Right lung (tissue), 5 donors: ENCODE data around the gene FA2H. TPM values are rescaled to one million over a fixed set of nuclear protein-coding genes. Genes with fewer than 3 reads are reported as not detected.
A peak's percentile ranks its signal among the peaks of the same experiment; 100 is the strongest.
"Not testable (repeated sequence)": the region's sequence is repeated elsewhere in the genome, so short reads cannot be mapped to it uniquely, and the experiment has no call there.

Source experiments
- DNase-seq, 2 donors: peaks; one replicate each; pipeline ENCODE4 v3.0.0-alpha.2; 2013
- polyA plus RNA-seq, 5 donors: library from polyadenylated mRNA; unstranded; fragments of 120-200 nt; gene quantifications; one replicate each; pipeline versions ENCODE4 v1.2.1 to v1.2.3, GENCODE V29; 2013; ENCODE audit warnings: inconsistent platforms in 1 of 5, low replicate concordance in 1 of 5; ENCODE audit not compliant: insufficient read length in 5 of 5, insufficient read depth in 1 of 5

The FA2H gene
- polyA plus RNA-seq, 5 donors, result 3.4 to 5.5 (median 4.4) TPM

DNA sequence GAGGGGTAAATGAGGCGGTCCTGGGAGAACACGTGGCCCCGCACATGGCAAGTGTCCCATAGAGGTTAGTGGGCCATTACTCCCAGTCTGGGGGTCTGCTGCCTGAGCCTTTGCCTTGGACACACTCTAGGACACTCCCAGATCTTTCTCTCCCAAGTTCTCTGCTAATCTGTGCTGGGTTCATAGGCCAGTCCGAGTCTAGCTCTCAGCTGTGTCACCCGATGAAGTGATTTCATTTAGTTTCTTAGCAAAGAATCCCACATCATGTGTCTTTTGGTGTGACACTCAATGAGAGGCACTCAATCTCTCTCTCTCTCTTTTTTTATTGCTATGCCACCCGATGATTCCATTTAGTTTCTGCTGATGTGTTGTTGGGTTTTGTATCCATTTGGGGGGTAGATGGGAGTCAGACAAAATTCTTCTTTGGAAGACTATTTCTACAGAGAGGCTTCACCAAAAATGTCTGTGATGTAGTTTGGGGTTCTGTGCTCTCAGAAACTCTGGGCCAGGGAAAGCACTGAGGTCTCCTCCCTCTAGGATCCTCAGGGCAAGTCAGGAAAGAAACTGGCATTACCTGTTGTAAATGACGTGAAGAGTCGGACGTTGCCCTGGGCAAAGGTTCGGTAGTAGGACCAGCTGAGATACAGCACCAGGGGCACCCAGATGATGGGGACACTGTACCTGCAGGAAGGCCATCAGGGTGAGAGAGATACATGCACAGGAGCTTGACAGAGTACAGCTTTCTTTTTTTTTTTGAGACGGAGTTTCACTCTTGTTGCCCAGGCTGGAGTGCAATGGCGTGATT, 48.8 kb downstream of the FA2H start:
- no peak for DNase-seq

DNA sequence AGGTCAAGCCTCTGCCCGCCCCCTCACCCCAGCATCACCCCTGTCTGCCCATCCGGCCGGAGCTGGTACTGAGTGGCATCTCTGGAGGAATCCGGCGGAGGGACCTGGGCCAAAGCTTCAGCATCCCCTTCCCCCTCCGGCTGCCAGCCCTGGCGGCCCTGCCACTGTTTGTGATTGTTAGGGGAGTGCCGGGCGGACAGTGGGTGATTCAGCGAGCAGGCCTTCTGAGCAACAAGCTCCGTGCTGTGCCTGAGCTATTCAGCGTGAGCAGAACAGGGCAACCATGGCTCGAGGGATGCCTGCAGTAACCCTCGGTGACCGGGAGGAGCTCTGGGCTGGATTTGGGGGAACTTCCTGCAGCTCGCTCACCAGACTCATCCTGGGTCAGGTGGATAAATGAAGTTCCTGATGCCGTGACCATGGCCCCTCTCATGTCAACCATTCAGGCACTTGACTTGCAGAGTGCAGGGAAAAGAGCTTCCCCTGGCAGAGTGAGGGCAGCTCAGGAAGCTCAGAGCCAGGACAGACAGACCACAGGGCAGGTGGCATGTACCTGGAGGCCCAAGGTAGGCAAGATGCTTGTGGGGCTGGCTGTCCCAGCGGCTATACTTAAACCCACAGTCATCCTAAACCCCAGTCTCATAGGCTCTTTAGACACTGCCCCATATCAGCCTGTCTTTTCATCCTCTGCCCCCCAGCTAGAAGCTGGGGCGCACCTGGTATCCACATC, 49.6 kb downstream of the FA2H start:
- no peak for DNase-seq

DNA sequence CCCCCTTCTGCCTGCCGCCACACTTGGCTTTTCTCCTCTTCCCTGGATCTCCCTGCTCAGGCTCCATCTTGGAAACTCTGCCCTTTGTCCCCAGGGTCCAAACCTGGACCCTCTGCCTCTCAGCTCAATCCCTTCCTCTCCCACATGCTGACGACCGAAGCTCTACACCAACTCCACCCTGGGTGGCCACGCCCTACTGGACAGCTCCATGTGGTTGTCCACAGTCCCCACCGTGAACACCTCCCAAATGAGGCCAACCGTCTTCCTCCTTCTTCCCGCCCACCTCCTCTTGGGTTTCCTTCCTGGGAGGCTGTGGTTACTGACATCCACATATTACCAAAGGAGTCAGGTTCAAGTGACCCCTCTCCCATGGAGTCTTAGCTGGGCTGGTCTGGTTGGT, 51.4 kb downstream of the FA2H start:
- DNase-seq, result no peak

DNA sequence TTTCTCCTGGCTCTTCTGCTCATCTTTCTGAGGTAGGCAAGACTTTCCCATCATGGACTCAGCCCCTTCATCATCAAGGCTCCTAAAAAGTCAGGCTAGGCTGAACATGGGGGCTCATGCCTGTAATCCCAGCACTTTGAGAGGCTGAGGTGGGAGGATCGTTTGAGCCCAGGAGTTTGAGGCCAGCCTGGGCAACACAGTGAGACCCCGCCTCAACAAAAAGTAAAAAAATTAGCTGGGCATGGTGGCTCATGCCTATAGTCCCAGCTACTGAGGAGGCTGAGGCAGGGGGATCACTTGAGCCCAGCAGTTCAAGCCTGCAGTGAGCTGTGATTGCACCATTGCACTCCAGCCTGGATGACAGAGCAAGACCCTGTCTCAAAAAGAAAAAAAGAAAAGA, 52.5 kb downstream of the FA2H start:
- not testable (repeated sequence) for DNase-seq

DNA sequence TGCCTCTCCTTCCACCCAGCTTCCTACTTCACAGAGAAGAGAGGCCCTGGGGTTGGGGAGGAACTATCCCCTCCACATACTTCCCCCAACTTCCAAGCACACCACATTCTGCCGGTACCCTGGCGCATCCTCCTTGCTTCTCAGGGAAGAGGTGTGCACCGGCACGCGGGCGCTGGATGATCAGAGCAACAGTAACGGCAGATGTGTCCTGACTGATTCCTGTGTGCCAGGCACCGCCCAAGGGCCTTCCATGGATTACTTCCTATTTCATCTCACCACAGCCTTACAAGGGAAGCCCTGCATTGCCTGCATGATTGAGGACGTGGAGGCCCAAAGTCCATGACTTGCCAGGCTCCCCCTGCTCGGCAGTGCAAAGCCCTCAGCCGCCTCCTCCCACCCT, 52.9 kb downstream of the FA2H start:
- no peak for DNase-seq

DNA sequence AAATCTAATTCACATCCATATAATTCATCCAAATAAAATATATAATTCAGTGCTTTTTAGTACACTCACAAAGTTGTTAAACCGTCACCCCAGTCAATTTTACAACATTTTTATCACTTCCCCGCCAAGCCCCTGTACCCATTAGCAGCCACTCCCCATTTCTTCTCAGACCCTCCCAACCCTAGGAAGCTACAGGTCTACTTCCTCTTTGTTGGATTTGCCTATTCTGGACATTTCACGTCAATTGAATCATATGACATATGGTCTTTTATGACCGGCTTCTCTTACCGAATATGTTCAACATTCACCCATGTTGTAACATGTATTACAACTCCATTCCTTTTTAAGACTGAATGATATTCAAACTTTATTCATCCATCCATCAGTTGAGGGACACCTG, 54.0 kb downstream of the FA2H start:
- no peak for DNase-seq

DNA sequence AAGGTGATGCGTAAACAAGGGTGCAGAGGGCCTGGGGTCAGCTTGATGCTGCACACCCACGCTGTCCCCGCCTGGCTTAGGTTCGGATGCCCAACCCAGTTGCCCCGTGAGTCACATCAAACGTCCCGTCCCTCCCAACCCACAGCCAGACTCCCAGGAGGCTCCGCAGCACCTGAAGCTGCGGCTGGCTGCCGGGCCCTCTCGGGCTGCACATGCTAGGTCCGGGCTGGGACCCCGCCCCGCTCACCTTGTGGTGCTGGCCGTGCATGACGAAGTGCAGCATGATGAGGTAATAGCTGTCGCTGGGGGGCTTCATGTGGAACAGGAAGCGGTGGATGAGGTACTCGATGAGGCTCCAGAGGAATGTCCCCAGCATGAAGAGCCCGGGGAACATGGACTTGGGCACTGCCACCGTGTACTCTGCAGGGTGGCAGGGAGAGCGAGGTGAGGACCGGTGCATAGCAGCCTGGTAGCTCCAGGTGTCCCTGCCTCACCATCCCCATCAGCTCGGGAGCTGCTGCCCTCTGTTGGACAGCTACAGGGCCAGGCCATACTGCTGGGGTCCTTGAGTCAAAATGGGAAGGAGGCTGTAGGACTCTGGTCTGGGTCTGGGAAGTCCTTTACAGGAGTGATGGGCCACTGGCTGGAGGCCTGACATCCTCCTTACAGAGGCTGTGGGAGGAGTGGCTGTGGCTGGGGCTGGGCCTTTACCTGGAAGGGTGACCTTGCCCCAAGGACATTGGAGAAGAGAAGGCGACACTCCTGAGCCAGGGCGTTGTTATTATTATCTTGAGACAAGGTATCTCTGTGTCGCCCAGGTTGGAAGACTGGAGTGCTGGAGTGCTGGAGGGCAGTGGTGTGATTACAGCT, 55.6 kb downstream of the FA2H start:
- no peak for DNase-seq

DNA sequence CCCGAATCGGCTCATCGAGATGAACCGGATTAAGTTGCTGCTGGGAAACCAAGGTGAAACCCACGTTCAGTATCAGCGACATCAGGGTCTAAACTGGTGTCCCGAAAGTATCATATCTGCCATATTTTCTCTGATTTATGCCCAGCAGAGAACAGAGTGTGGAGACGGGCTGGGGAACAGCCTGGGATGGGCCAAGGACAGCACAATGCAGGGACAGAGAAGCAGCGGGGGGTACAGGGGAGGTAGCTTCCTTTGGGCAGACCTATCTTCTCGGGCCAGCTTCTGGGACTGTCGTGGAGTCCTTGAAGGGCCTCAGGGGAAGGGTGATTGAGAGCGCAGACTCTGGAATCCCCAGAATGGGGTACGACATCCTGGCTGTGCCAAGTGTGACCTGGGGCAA, 56.5 kb downstream of the FA2H start:
- DNase-seq, result no peak

DNA sequence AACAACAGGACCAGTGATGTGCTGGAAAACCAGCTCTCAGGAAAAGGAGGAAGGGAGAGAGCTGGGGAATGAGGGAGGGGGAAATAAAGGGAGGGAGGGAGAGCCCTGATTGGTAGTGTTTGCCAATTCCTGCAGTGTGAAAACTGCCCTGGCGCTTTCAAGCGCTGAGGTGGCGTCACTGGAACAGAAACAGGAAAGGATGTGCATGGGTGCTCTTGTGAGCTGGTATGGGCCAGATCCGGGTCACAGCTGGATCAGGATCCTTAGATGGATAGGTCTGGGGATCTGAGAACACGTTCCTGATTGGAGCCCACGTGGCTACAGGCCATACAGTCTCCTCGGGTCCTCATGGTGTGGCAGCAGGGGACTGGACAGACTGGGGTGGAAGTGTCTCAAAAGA, 57.3 kb downstream of the FA2H start:
- DNase-seq, result no peak

DNA sequence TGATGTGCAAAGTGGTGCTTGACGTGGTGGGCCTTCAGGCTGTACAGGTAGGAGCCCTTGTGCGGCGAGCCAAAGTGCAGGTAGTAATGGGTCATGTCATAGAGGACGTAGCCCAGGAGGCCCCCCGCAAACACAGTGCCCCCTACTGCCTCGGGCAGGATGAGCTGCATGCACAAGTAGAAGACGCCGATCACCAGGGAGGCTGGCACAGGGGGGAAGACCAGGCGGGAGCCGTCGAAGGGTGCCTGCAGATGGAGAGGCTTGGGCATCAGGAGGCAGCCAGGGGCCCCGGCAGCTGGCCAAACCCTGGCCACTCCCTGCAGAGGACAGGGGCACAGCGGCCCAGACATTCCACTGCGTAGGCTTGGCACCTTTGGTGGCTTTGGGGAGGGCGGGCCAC, 58.3 kb downstream of the FA2H start:
- DNase-seq, result no peak

DNA sequence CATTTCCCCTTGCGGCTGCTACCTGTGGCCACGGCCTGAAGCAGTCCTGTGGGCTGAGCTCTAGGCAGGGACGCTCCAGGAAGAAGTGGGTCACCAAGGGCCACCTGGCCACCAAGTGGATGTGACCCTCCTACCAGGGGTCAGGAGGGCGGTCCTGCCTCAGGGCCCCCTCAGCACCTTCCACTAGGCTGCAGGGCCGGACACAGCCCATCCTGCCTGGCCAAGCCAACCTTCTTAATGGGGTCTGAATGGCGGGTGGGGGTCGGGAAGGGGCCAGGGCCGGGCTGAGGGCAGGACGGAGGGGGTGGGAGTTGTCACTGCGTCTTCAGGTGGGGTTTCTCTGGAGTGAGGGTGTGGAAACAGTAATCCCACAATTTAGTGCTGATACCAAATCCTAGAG, 60.7 kb downstream of the FA2H start:
- DNase-seq, result no peak

DNA sequence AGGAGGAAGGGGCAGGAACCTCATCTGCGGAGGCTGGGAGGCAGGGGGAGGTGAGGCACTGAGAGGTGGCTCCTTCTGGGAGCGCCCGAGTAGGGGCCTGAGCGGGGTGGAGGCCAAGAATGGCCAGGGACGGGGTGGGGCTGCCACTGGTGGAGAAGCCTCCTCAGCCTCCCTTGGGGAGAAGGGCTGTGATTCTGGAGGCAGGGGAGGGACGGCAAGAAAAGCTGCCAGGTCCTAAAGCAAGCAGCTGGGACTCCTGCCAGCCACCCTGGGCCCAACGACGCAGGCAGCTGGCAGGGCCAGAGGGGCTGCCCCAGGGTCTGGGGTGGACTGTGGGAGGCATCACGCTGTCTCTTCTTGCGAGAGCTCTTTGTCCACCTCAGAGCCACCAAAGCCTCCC, 61.3 kb downstream of the FA2H start:
- no peak for DNase-seq

DNA sequence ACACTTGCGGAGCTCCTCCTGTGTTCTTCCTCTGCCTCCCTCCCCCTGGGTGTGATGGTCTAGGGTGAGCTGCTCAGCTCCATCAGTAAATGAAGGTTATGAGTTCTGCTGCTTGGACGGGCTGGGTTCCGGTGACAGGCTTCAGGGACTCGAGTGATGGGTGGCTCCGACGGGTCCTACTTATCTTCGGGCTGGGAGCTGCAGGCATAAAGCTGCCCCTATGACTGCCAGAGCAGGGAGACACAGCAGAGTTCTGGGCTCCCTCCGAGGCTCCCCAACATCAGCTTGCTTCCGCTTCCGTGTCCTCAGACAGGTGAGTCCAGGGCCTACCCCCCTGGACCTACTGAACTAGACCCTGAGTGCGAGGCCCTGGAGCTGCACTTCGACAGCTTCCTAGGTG, 62.7 kb downstream of the FA2H start:
- no peak for DNase-seq

DNA sequence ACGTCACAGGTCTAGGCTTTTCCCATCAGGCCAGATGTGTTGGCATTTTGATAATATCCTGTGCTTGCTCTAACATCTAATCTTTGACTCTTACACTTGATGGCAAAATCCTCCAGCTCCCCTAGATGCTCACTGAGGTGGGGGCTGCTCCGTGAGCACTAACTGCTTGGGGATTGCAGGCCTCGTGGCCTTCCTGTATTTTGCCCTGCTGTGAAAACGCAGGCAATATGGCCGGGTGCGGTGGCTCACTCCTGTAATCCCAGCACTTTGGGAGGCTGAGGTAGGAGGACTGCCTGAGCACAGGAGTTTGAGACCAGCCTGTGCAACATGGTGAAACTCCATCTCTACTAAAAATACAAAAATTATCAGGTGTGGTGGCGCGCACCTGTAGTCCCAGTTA, 64.2 kb downstream of the FA2H start:
- DNase-seq, result no peak

DNA sequence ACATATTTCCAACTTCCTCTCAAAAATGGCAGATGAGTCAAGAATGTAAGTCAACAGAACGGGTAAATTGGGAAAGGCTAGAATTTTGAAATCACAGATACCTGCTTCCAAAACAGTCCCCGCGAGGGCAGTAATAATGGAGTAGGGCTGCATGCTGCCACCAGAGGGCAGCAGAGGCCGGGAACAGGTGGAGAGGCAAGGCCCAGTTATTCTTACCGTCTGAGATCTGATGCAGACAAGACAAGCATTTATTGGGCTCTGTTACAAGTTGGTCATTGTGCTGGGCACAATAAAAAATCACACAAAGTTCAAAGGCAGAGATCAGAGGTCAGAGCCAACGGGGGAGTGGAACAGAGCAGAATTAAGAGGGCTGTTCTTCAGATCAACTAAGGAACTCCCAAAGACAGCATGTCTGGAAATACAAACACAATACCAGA, 65.2 kb downstream of the FA2H start:
- DNase-seq, result peak; percentile 58 to 72

DNA sequence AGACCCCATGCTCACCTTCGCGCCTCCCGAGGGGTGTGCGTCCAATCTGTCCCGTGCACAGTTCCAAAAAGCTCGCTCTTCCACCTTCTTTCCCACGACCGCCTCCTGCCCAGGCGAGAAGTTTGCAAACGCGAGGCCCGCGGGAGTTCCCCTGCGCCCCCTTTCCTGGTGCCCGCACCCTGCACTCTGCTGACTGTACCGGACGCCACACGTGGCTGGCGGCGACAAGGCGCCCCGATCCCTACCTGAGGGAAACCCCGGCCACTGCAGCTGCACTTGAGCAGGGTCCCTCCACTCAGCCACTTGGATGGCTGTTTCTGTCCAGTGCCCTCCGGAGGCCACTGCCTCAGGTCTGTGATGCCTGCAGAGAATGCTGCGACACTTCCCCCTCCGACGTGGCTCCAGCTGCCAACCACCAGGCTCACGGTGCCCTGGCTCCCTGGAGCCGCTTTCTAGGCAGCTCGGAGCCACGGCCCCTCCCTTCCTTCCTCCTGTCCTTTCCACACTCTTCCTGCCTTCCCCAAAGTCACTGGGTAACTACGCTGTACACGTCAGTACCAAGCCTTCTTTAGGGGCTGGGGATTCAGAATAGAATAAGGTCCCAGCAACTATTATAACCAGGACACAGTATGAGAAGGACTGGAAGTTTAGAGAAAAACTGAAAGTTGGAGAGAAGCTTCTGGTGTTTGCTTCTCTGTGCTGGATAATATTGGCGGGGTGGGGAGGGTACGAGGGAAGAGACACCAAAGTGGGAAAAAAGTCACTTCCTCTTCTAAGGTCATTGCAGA, 74.0 kb downstream of the FA2H start, which contains the start of gene MLKL:
Gene MLKL (minus strand): TSS at position 425 of the 788 bp plus-strand sequence. CDS start 5,105 bp downstream, outside the sequence.
- peak; percentile 11 to 12 for DNase-seq

DNA sequence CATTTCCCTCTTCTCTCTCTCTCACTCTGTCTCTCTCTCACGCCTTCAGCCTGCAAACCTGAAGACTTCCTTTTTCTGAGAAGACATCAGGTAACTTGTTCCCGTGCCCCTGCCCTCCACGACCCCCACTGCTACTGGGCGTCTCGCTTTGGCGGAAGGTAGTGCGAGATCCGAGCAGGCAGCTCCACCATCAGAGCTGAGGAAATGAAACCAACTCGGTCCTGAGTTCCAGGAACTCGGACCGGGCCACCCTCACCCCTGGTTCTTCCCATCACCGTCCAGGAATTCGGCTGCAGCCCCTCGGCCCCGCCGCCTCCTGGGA, 74.5 kb downstream of the FA2H start:
- DNase-seq, result no peak

DNA sequence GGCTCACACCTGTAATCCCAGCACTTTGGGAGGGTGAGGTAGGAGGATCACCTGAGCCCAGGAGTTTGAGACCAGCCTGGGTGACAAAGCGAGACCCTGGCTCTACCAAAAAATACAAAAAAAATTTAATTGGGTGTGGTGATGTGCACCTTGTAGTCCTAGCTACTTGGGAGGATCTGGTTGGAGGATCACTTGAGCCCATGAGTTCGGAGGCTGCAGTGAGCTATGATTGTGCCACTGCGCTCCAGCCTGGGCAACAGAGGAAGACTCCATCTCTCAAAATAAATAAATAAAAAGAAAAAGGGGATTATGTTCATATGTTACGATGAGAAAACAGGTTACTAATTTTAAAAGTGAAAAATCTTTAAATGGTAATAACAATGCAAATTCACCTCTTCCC, 75.0 kb downstream of the FA2H start:
- no peak for DNase-seq

DNA sequence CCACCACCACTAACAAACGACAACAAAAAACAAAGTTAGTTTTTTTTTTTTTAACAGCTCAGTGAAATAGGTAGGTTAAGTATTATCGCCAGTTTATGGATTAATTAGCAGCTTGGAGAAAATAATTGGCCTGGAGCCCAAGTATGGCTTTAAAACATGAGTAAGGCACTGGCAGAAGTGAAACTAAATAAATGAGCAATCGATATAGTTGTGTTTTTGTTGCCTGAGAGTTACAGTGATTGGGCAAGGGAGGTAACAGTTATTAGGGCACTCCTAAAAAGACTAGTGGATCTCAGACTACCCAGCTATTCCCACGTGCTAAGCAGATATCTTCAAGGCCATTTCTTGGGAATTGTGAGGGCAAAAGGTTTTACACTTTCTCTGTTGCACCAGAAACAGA, 76.4 kb downstream of the FA2H start:
- DNase-seq, result no peak

DNA sequence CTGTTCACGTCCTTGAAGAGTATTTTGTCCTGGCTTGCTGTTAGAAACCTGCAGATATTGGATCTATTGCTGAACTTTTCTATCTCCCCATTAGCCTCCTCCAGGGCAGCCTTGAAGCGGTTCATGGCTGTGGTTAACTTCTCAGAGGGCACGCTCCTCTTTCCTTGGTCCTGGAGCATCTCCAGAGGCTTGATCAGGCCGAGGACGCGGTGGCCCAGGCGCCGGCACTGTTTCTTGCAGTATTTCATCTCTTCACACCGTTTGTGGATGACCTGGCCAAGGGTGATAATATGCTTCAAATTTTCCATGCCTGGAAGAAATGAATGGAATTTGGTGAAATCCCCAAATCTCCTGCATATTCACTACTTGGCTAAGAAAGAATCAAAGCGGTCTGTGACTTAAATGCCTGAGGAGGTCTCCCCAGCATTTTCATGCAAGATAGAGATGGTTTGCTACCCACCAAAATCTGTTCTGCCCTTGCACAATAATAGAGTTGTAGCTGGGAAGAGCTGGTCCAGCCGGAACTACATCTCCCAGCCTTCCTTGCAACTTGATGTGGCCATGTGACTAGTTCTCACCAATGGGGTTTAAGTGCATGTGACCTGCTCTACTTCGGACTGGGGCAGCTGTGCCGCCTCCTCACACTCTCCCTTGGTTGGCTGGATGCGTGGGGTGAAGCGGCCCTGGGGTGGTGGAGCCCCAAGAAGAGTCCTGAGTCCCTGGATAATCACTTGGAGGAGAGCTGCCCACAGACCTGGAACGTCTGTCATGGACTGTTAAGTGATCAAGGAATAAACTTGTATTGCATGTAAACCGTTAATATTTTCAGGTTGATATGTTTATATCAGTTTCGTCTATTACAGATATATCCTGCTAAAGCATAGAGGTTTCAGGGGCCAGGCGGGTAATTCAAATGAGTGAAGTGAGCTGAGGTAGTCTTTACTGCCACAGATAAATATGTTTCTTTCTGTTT, 78.9 kb downstream of the FA2H start:
- peak; percentile 66 to 74 for DNase-seq
